Fibroblast of mammary gland (primary cell): ENCODE measurements around the gene GPX5.
A peak's percentile ranks its signal among the peaks of the same experiment; 100 is the strongest.

Source experiments
- DNase-seq: peaks from one replicate; pipeline ENCODE4 v3.0.0-alpha.2; 2010; ENCODE audit warnings: low read depth
- H3K4me3 ChIP-seq: 2 replicates; pipeline ENCODE4 v1.5.1; 2011; ENCODE audit warnings: low read depth, mild to moderate bottlenecking, low read length, moderate library complexity; ENCODE audit not compliant: control insufficient read depth
- CTCF ChIP-seq: conservative IDR thresholded peaks from 2 replicates; pipeline ENCODE4 v1.5.1; 2011; ENCODE audit warnings: low read depth, low read length, inconsistent platforms; ENCODE audit not compliant: control insufficient read depth, insufficient read depth

The GPX5 gene

GRCh38 chr6:28515676-28516075 lies 10.0 kb upstream of the GPX5 start, which contains the start of gene GPX6:
Gene GPX6 (minus strand): TSS chr6:28515793. CDS start chr6:28515743, 50 bp downstream.
- DNase-seq, result no peak
- TF ChIP-seq CTCF, result no peak
- no peak within 1 kb of the TSS for H3K4me3 ChIP-seq

- DNase-seq, result no peak
- no peak for TF ChIP-seq CTCF
- no peak overlapping the region for H3K4me3 ChIP-seq
Measured at GRCh38 chr6:28517964-28518363, 7.7 kb upstream of the GPX5 start.

GRCh38 chr6:28522594-28523240 lies 3.0 kb upstream of the GPX5 start:
- DNase-seq, result no peak
- no peak overlapping the region for H3K4me3 ChIP-seq
- TF ChIP-seq CTCF, result no peak

- DNase-seq, result no peak
- no peak overlapping the region for H3K4me3 ChIP-seq
- no peak for TF ChIP-seq CTCF
Measured at GRCh38 chr6:28523241-28523622, 2.4 kb upstream of the GPX5 start.

- no peak overlapping the region for H3K4me3 ChIP-seq
- TF ChIP-seq CTCF, result no peak
- no peak for DNase-seq
Measured at GRCh38 chr6:28530777-28531176, 5.1 kb downstream of the GPX5 start.

GRCh38 chr6:28531479-28532128 lies 5.9 kb downstream of the GPX5 start:
- TF ChIP-seq CTCF, result peak; percentile 28
- H3K4me3 ChIP-seq, result no peak overlapping the region
- DNase-seq, result peak; percentile 16
